SK-N-SH treated with all-trans-retinoic acid at 6 μM for 48 hours (cell line): Measurements from ENCODE around the gene MZT2A.
"Not testable (repeated sequence)": the region's sequence is repeated elsewhere in the genome, so short reads cannot be mapped to it uniquely, and the experiment has no call there.

Experiments used
- ZFP30 ChIP-seq: fragments of 450-650 bp; formaldehyde crosslinking; IDR thresholded peaks from 2 replicates; pipeline ENCODE4 v1.5.0; 2022; ENCODE audit warnings: mild to moderate bottlenecking, moderate library complexity
- ZNF565 ChIP-seq: fragments of 450-650 bp; formaldehyde crosslinking; conservative IDR thresholded peaks from 2 replicates; pipeline ENCODE4 v1.5.0; 2020; ENCODE audit warnings: low read depth, mild to moderate bottlenecking, moderate library complexity
- ZNF8 ChIP-seq: fragments of 450-650 bp; formaldehyde crosslinking; IDR thresholded peaks from 2 replicates; pipeline ENCODE4 v1.5.0; 2020; ENCODE audit warnings: mild to moderate bottlenecking, moderate library complexity

DNA sequence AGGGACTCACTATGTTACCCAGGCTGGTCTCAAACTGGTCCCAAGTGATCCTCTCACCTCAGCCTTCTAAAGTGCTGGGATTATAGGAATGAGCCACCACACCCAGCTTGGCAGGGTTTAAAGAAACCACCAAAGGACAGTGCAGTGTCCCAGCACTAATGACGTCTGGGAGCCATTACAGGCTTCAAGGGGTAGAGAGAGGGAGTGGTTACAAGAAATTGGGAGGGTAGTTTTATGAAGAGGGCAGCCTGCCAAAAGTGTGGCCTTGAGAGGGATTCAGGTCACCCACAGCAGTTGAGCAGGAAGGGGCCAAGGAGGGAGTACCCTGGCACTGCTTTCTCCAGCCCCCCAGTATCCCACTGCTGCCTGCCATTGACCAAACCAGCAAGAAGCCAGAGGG, 15.0 kb downstream of the MZT2A start:
- not testable (repeated sequence) for TF ChIP-seq ZNF565 (CRISPR knock-in tag); ZNF8 (CRISPR knock-in tag); ZFP30
